IPS-15b (cell line): ENCODE measurements around the gene HMHB1.

Experiments
- H3K27me3 ChIP-seq: one replicate; pipeline ENCODE4 v1.6.1; 2013; ENCODE audit warnings: low read length; ENCODE audit not compliant: control insufficient read depth, insufficient read depth
- H3K36me3 ChIP-seq: one replicate; pipeline ENCODE4 v1.6.1; 2013; ENCODE audit warnings: low read length; ENCODE audit not compliant: control insufficient read depth, insufficient read depth
- H3K4me1 ChIP-seq: one replicate; pipeline ENCODE4 v1.6.1; 2013; ENCODE audit warnings: mild to moderate bottlenecking, low read length; ENCODE audit not compliant: control insufficient read depth, insufficient read depth
- H3K4me3 ChIP-seq: one replicate; pipeline ENCODE4 v1.5.1; 2013; ENCODE audit warnings: low read depth, low read length
- H3K9ac ChIP-seq: one replicate; pipeline ENCODE4 v1.6.1; 2013; ENCODE audit warnings: low read depth, mild to moderate bottlenecking, low read length
- H3K9me3 ChIP-seq: one replicate; pipeline ENCODE4 v1.6.1; 2013; ENCODE audit warnings: mild to moderate bottlenecking, low read length; ENCODE audit not compliant: control insufficient read depth, insufficient read depth

The HMHB1 gene

GRCh38 chr5:143782588-143783386, 29.2 kb upstream of the HMHB1 start:
- Histone ChIP-seq H3K27me3 (no peaks in the 10 kb centered on the region), H3K9ac (no peak overlapping the region), H3K4me1 (peaks cover 4% of the 10 kb centered on the region), H3K9me3 (no peaks in the 10 kb centered on the region), H3K4me3 (no peak overlapping the region), H3K36me3 (no peaks in the 10 kb centered on the region)

DNA sequence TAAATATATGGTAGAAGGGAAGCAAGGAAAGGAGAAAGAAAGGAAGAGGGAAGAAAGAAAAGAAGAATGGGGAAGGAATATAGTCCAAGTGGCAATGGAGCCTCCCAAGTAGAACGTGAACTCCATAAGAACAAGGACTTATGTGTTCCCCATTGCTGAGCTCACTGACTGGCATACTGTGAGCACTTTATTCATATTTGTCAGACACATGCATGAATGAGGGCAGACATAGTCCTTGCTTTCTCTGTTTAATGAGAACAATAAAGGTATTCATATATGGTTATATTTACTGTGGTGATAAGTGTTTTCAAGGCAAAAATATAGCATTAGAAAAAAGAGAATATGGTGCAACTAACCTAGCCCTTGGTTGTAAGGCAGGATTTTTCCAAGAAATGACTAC, 23.6 kb upstream of the HMHB1 start:
- Histone ChIP-seq H3K4me3 (no peak overlapping the region), H3K27me3 (no peaks in the 10 kb centered on the region), H3K9me3 (no peaks in the 10 kb centered on the region), H3K4me1 (no peaks in the 10 kb centered on the region), H3K9ac (no peak overlapping the region), H3K36me3 (no peaks in the 10 kb centered on the region)

GRCh38 chr5:143790457-143791112, 21.4 kb upstream of the HMHB1 start:
- no peaks in the 10 kb centered on the region for H3K27me3 ChIP-seq
- no peaks in the 10 kb centered on the region for H3K9me3 ChIP-seq
- no peaks in the 10 kb centered on the region for H3K4me1 ChIP-seq
- no peaks in the 10 kb centered on the region for H3K36me3 ChIP-seq
- no peak overlapping the region for H3K4me3 ChIP-seq
- no peak overlapping the region for H3K9ac ChIP-seq

- Histone ChIP-seq H3K36me3 (no peaks in the 10 kb centered on the region), H3K4me3 (no peak overlapping the region), H3K9ac (no peak overlapping the region), H3K9me3 (no peaks in the 10 kb centered on the region), H3K27me3 (no peaks in the 10 kb centered on the region), H3K4me1 (no peaks in the 10 kb centered on the region)
These were observed 19.9 kb upstream of the HMHB1 start for GRCh38 chr5:143791848-143792731.

GRCh38 chr5:143793249-143793648, 18.7 kb upstream of the HMHB1 start:
- H3K27me3 ChIP-seq: no peaks in the 10 kb centered on the region
- H3K4me3 ChIP-seq: no peak overlapping the region
- no peaks in the 10 kb centered on the region for H3K36me3 ChIP-seq
- H3K9ac ChIP-seq: no peak overlapping the region
- H3K9me3 ChIP-seq: no peaks in the 10 kb centered on the region
- no peaks in the 10 kb centered on the region for H3K4me1 ChIP-seq

DNA sequence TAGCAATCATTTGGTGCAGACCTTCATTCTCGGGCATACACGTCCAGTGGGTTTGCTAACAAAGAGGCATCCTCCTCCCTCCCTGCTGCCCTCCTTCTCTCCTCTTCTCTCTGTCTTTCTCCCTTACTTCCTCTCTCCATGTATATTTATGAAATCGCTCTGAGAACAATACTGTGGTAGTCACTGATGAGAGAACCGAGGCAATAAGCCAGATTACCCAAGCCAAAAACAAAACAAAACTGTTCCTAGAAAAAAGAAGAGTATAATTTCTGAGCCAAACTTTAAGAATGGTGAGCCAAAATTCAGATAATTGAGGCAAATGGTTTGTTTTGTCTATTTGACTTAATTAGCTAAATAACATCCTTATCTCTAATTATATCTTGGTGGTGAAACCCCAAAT, 15.8 kb upstream of the HMHB1 start:
- Histone ChIP-seq H3K4me1 (no peaks in the 10 kb centered on the region), H3K9me3 (no peaks in the 10 kb centered on the region), H3K36me3 (no peaks in the 10 kb centered on the region), H3K27me3 (no peaks in the 10 kb centered on the region), H3K9ac (no peak overlapping the region), H3K4me3 (no peak overlapping the region)

DNA sequence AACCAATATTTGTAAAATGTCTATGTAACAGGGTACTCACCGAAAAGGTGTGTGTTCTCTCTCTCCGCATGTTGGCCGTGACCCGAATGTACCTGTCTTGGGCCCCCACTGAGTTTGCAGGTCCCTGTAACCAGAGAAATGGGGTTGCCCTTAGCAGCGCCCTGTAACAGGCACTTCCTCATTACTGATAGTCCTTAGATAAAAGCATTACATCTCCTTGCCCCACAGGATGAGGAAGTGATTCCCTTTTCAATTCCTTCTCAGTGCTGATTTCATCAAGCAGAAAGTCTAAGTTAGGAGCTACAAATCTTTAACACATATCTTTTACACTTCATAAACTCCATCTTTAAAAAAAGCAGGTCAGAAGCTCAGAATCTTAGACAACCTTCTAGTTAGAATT, 15.2 kb upstream of the HMHB1 start:
- no peaks in the 10 kb centered on the region for H3K4me1 ChIP-seq
- no peaks in the 10 kb centered on the region for H3K9me3 ChIP-seq
- H3K27me3 ChIP-seq: no peaks in the 10 kb centered on the region
- no peak overlapping the region for H3K9ac ChIP-seq
- no peak overlapping the region for H3K4me3 ChIP-seq
- H3K36me3 ChIP-seq: no peaks in the 10 kb centered on the region

- Histone ChIP-seq H3K27me3 (no peaks in the 10 kb centered on the region), H3K9me3 (no peaks in the 10 kb centered on the region), H3K9ac (no peak overlapping the region), H3K36me3 (no peaks in the 10 kb centered on the region), H3K4me1 (no peaks in the 10 kb centered on the region), H3K4me3 (no peak overlapping the region)
These were observed 11.2 kb upstream of the HMHB1 start for GRCh38 chr5:143800715-143801114.

- Histone ChIP-seq H3K9me3 (no peaks in the 10 kb centered on the region), H3K4me3 (no peak overlapping the region), H3K27me3 (no peaks in the 10 kb centered on the region), H3K9ac (no peak overlapping the region), H3K36me3 (no peaks in the 10 kb centered on the region), H3K4me1 (no peaks in the 10 kb centered on the region)
These were observed 10.6 kb upstream of the HMHB1 start for GRCh38 chr5:143801252-143801939.

GRCh38 chr5:143805861-143806260, 6.1 kb upstream of the HMHB1 start:
- no peaks in the 10 kb centered on the region for H3K4me1 ChIP-seq
- no peak overlapping the region for H3K4me3 ChIP-seq
- H3K27me3 ChIP-seq: no peaks in the 10 kb centered on the region
- H3K9ac ChIP-seq: no peak overlapping the region
- H3K9me3 ChIP-seq: no peaks in the 10 kb centered on the region
- H3K36me3 ChIP-seq: no peaks in the 10 kb centered on the region

DNA sequence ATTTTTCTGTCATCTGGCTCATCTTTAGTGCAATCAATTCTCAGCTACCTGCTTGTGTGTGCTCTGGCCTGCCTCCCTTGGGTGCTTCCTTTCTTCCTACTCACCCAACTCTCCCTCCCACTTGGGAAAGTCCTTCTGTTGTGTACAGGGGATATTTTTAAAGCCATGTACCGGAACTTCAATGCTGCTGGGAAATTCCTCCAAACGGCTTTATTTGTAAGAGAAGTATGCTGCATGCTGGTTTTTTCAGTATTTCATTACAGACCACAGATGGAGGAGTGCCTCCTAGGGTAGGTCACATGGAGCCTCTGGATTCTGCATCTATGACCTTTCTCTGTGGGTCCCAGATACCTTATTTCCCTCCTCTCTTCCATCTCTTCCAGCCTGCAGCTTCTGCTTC, 5.4 kb upstream of the HMHB1 start:
- Histone ChIP-seq H3K4me3 (no peak overlapping the region), H3K4me1 (no peaks in the 10 kb centered on the region), H3K36me3 (no peaks in the 10 kb centered on the region), H3K9me3 (no peaks in the 10 kb centered on the region), H3K27me3 (no peaks in the 10 kb centered on the region), H3K9ac (no peak overlapping the region)
